Karpas-422 (cell line): ENCODE data around the gene SLC35B1. TPM values are rescaled to one million over a fixed set of nuclear protein-coding genes. Genes with fewer than 3 reads are reported as not detected.

Experiments used
- DNase-seq: peaks from one replicate; pipeline ENCODE4 v3.0.0-alpha.2; 2015
- H2AFZ ChIP-seq: fragments of 200-600 bp; sonication (generic); 2 replicates; pipeline ENCODE4 v1.6.1; 2014; ENCODE audit warnings: antibody characterized with exemption, low read length, mixed read lengths
- H3K27ac ChIP-seq: fragments of 200-600 bp; sonication (generic); 2 replicates; pipeline ENCODE4 v1.5.1; 2014; ENCODE audit warnings: mild to moderate bottlenecking, low read length, moderate library complexity
- H3K27me3 ChIP-seq: fragments of 200-600 bp; sonication (generic); 2 replicates; pipeline ENCODE4 v1.6.1; 2014; ENCODE audit warnings: low read length, mixed read lengths
- H3K36me3 ChIP-seq: fragments of 200-600 bp; sonication (generic); 2 replicates; pipeline ENCODE4 v1.6.1; 2014; ENCODE audit warnings: low read length, mixed read lengths; ENCODE audit not compliant: insufficient read depth
- H3K4me1 ChIP-seq: fragments of 200-600 bp; sonication (generic); 2 replicates; pipeline ENCODE4 v1.6.1; 2014; ENCODE audit warnings: mild to moderate bottlenecking, low read length, mixed read lengths
- H3K4me2 ChIP-seq: fragments of 200-600 bp; sonication (generic); 2 replicates; pipeline ENCODE4 v1.6.1; 2014; ENCODE audit warnings: low read length, low read depth, mild to moderate bottlenecking; ENCODE audit not compliant: poor library complexity, severe bottlenecking
- H3K4me3 ChIP-seq: fragments of 200-600 bp; sonication (generic); 2 replicates; pipeline ENCODE4 v1.5.1; 2014; ENCODE audit warnings: mild to moderate bottlenecking, antibody characterized with exemption, low read length, mixed read lengths
- H3K79me2 ChIP-seq: fragments of 200-600 bp; sonication (generic); 2 replicates; pipeline ENCODE4 v1.6.1; 2014; ENCODE audit warnings: mild to moderate bottlenecking, low read length, mixed read lengths
- H3K9ac ChIP-seq: fragments of 200-600 bp; sonication (generic); 2 replicates; pipeline ENCODE4 v1.6.0; 2014; ENCODE audit warnings: low read length
- H3K9me2 ChIP-seq: fragments of 200-600 bp; sonication (generic), shearing (Covaris generic); replicated peaks from 2 replicates; pipeline ENCODE4 v1.6.0; 2014; ENCODE audit warnings: mild to moderate bottlenecking, low read length, moderate library complexity; ENCODE audit not compliant: insufficient read depth
- H3K9me3 ChIP-seq: fragments of 300-700, 200-600 bp; sonication (generic); 2 replicates; pipeline ENCODE4 v1.6.1; 2014; ENCODE audit warnings: low read length, mixed read lengths
- H4K20me1 ChIP-seq: fragments of 200-600 bp; sonication (generic); 2 replicates; pipeline ENCODE4 v1.6.1; 2014; ENCODE audit warnings: mild to moderate bottlenecking, antibody characterized with exemption, low read length, low read depth; ENCODE audit not compliant: insufficient read depth
- total RNA-seq: library from RNA; depleted of rRNA; stranded (reverse); fragments of >200 nt; shearing (Covaris generic); gene quantifications from 2 replicates; pipeline ENCODE4 v1.2.3, GENCODE V29; 2014; ENCODE audit warnings: low replicate concordance

The SLC35B1 gene
- total RNA-seq, 1 experiment from 2014 or later, result 37.4 TPM

DNA sequence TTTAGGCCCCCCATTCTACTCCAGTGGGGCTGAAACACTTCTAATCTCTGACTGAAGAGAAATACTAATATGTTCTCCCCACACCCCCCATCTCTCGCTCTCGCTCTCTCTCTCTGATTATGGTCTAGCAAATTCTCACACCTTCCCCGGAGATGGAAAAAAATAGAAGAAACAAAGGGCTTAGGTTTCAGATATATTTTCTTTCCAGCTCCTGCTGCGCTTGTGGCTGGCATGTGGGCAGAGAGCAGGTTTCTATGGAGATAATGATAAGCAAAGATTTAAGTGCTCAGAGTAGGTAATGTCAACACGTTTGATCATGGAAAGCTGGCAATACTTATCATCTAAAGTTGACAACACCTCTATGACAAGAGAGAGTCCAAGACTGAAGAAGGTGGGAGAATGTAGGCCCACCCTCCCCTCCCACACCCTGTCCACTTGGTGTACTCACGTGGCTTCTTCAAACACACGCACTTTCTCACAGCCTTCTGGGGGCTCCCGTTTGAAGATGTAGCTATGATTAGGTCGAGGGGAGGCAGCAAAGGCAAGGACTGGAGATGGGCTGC is 8.0 kb upstream of the SLC35B1 start:
- Histone ChIP-seq H3K4me3 (no peak overlapping the region), H3K9ac (no peak overlapping the region), H3K79me2 (no peaks in the 10 kb centered on the region), H3K9me3 (no peaks in the 10 kb centered on the region), H2AFZ (no peak overlapping the region), H3K36me3 (no peaks in the 10 kb centered on the region), H3K27ac (no peak overlapping the region), H3K4me1 (no peaks in the 10 kb centered on the region), H3K9me2 (no peaks in the 10 kb centered on the region), H3K4me2 (no peak overlapping the region), H4K20me1 (no peaks in the 10 kb centered on the region), H3K27me3 (no peaks in the 10 kb centered on the region; the same call in 1 of the 2 replicates)
- no peak for DNase-seq

DNA sequence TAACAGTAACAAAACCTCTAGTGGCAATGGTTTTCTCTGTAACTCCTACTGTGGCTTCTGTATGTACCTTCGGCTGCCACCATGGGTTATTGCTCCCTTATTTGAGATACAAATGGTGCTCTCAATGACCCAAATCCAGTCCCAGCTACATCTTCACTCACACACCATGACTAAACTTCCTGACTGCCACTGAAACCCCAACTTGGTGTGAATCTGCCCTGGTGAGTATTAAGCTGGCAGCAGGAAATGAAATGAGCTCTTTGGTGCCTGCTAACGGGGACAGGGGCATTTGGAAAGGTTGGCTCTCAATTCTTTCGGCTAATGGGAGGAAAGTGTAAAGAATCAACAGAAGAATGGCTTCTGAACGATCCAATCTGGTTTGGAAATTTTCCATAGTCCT is 7.5 kb upstream of the SLC35B1 start:
- DNase-seq, result no peak
- Histone ChIP-seq H3K79me2 (no peaks in the 10 kb centered on the region), H3K36me3 (no peaks in the 10 kb centered on the region), H4K20me1 (no peaks in the 10 kb centered on the region), H3K27ac (no peak overlapping the region), H3K4me3 (no peak overlapping the region), H3K4me1 (no peaks in the 10 kb centered on the region), H2AFZ (no peak overlapping the region), H3K9me2 (no peaks in the 10 kb centered on the region), H3K9ac (no peak overlapping the region), H3K4me2 (no peak overlapping the region), H3K27me3 (no peaks in the 10 kb centered on the region; the same call in 1 of the 2 replicates), H3K9me3 (no peaks in the 10 kb centered on the region)

DNA sequence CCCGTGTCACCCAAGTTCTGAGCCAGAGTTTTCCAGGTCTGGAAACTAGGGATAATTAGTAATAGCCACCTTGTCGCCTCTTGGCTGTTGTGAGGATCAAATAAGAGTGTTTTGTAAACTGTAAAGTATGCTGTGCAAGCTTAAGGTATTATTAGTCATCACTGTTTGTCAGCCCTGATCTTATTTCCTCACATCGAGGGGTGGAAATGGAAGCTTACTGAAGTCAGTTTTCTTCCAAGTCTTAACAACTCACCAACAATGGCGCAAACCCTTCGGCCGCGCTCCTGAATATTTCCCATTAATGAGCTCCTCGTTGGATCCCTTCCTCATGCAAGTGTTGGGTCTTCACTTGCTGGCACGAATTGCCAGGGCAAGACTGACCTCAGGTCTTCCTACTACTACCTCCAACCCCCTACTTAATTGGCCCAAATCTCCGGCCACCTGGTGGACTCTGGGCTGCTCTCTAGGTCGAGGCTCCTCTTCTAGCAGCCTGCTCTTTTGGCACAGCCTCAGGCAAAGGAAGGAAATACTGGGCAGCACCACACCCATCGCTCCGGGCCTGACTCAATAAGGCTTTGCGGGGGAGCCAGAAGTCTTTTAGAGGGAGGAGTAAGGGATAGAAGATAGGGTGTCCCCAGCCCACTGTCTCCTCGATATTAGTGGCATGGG is 885 bp upstream of the SLC35B1 start:
- H3K4me3 ChIP-seq, result peak overlapping the region; percentile 97
- no peaks in the 10 kb centered on the region for H3K9me3 ChIP-seq
- H3K27ac ChIP-seq, result no peak overlapping the region
- peaks cover 18% of the 10 kb centered on the region; the same call in 1 of the 2 replicates for H3K36me3 ChIP-seq
- peaks cover 19% of the 10 kb centered on the region for H3K4me1 ChIP-seq
- H3K9me2 ChIP-seq, result no peaks in the 10 kb centered on the region
- H3K27me3 ChIP-seq, result no peaks in the 10 kb centered on the region
- peak overlapping the region; percentile 64 for H3K4me2 ChIP-seq
- H3K9ac ChIP-seq, result peak overlapping the region; percentile 58
- no peaks in the 10 kb centered on the region for H4K20me1 ChIP-seq
- H2AFZ ChIP-seq, result peak overlapping the region; percentile 69; the same call in 1 of the 2 replicates
- peaks cover 27% of the 10 kb centered on the region for H3K79me2 ChIP-seq
- no peak for DNase-seq

DNA sequence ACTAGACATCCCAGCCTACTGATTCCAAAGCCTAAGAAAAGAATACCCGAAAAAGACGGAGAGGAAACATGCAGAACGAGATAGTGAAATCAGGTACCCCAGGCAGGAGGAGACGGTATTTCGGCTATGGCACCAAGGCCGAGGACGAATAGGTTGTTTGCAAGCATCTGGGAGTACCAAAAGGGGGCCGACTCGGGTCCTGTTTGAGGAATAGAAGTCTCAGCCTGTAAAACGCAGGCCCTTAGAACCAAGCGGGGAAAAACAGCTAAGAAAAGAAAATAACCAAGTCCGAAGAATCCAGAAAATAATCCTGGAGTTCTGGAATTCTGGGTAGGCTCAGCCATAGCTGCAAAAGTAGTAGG is 537 bp downstream of the SLC35B1 start:
- Histone ChIP-seq H3K4me2 (peak overlapping the region; percentile 85), H3K79me2 (peaks cover 27% of the 10 kb centered on the region), H3K9me3 (no peaks in the 10 kb centered on the region), H3K4me1 (peaks cover 19% of the 10 kb centered on the region), H3K36me3 (peaks cover 23% of the 10 kb centered on the region; the same call in 1 of the 2 replicates), H3K9ac (peak overlapping the region; percentile 95), H3K27me3 (no peaks in the 10 kb centered on the region), H4K20me1 (no peaks in the 10 kb centered on the region), H2AFZ (peak overlapping the region; percentile 91; the same call in 1 of the 2 replicates), H3K4me3 (peak overlapping the region; percentile 97), H3K9me2 (no peaks in the 10 kb centered on the region), H3K27ac (no peak overlapping the region; the same call in 1 of the 2 replicates)
- peak; percentile 55 for DNase-seq

GRCh38 chr17:49705254-49705653 is 2.5 kb downstream of the SLC35B1 start:
- Histone ChIP-seq H2AFZ (no peak overlapping the region), H3K36me3 (peaks cover 30% of the 10 kb centered on the region), H3K27ac (no peak overlapping the region), H3K4me1 (peaks cover 19% of the 10 kb centered on the region), H3K4me3 (no peak overlapping the region), H3K79me2 (peaks cover 27% of the 10 kb centered on the region), H3K4me2 (no peak overlapping the region), H3K27me3 (no peaks in the 10 kb centered on the region), H4K20me1 (no peaks in the 10 kb centered on the region), H3K9me2 (no peaks in the 10 kb centered on the region), H3K9ac (no peak overlapping the region), H3K9me3 (no peaks in the 10 kb centered on the region)
- no peak for DNase-seq

GRCh38 chr17:49703557-49704277 is 4.0 kb downstream of the SLC35B1 start:
- H3K4me2 ChIP-seq, result no peak overlapping the region
- H3K36me3 ChIP-seq, result peaks cover 31% of the 10 kb centered on the region
- no peaks in the 10 kb centered on the region for H4K20me1 ChIP-seq
- peaks cover 17% of the 10 kb centered on the region for H3K4me1 ChIP-seq
- H3K9ac ChIP-seq, result no peak overlapping the region
- no peak overlapping the region for H3K27ac ChIP-seq
- no peaks in the 10 kb centered on the region for H3K27me3 ChIP-seq
- H3K79me2 ChIP-seq, result peaks cover 27% of the 10 kb centered on the region
- no peaks in the 10 kb centered on the region for H3K9me3 ChIP-seq
- DNase-seq, result peak; percentile 59
- no peak overlapping the region for H3K4me3 ChIP-seq
- H2AFZ ChIP-seq, result no peak overlapping the region
- H3K9me2 ChIP-seq, result no peaks in the 10 kb centered on the region

DNA sequence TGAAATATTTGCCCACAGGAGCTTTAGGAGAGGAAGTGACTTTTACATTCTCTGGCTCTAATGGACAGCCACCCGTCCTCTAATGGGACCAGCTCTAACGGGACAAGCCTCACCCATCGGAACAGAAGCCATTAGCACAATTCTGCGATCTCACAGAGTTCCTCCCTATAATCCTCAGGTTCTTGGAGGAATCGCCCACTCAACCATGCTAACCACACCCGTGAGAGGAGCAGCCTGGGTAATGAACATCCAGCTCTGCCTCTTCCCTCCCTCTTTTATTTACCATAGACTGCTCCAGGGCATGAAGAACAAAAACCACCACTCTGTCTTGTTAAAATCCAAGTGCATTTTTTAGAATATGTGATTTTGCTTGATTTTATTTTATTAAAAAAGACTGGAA is 6.8 kb downstream of the SLC35B1 start:
- no peak overlapping the region for H3K4me2 ChIP-seq
- DNase-seq, result no peak
- no peaks in the 10 kb centered on the region for H3K27me3 ChIP-seq
- no peak overlapping the region for H3K27ac ChIP-seq
- H3K9me2 ChIP-seq, result no peaks in the 10 kb centered on the region
- no peak overlapping the region for H3K9ac ChIP-seq
- H3K9me3 ChIP-seq, result no peaks in the 10 kb centered on the region
- peaks cover 9% of the 10 kb centered on the region for H3K79me2 ChIP-seq
- H4K20me1 ChIP-seq, result no peaks in the 10 kb centered on the region
- peaks cover 1% of the 10 kb centered on the region; the same call in 1 of the 2 replicates for H3K4me1 ChIP-seq
- H3K4me3 ChIP-seq, result no peak overlapping the region
- no peak overlapping the region for H2AFZ ChIP-seq
- H3K36me3 ChIP-seq, result peaks cover 31% of the 10 kb centered on the region

GRCh38 chr17:49699966-49700575 is 7.7 kb downstream of the SLC35B1 start:
- Histone ChIP-seq H3K27ac (no peak overlapping the region), H3K4me1 (no peaks in the 10 kb centered on the region), H3K27me3 (no peaks in the 10 kb centered on the region), H3K79me2 (0 out of 2 replicates have a peak, but pooled peaks cover under 1% of the 10 kb centered on the region), H3K4me2 (no peak overlapping the region), H3K4me3 (no peak overlapping the region), H3K9ac (no peak overlapping the region), H4K20me1 (no peaks in the 10 kb centered on the region), H3K36me3 (peaks cover 24% of the 10 kb centered on the region), H3K9me3 (no peaks in the 10 kb centered on the region), H2AFZ (no peak overlapping the region), H3K9me2 (no peaks in the 10 kb centered on the region)
- no peak for DNase-seq
